K562 treated with DMSO at 1 percent for 48 hours (cell line): Measurements from ENCODE around the gene LRP5. TPM values are rescaled to one million over a fixed set of nuclear protein-coding genes. Genes with fewer than 3 reads are reported as not detected.

Source experiments
- total RNA-seq: library from RNA; unstranded; fragments of 300-600 nt; gene quantifications from 2 replicates; pipeline ENCODE4 v1.2.3, GENCODE V29; 2022; ENCODE audit warnings: low replicate concordance; ENCODE audit errors: extremely low read depth

Gene LRP5
- total RNA-seq = 69.5 TPM in 1 of 2 replicates, not detected in the other

DNA sequence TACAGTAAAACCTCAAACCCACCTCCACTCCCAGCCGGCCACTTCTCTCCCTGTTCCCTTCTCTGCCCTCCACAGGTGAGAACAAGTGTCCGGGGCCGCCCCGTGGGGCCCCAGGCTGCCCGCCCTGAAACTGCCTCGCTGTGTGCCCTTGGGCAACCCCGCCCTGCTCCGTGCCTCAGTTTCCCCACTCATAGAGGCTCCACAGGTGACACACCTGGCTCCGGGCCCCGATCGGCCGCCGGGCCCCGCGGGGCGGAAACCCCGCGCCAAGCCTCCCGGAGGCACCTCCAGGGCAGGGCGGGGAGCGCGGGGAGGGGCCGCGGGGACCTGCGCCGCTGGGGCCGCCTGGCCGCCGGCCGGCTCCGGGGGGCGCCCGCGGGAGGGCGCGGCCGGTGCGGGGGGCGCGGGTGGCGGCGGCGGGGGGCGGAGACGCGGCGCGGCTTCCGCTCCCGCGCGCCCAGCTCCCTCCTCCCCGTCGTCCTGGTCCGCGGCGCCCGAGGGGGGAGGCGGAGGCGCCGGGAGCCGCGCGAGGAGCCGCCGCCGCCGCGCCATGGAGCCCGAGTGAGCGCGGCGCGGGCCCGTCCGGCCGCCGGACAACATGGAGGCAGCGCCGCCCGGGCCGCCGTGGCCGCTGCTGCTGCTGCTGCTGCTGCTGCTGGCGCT, at the start of gene LRP5:
Gene LRP5, plus strand, starts transcription at position 475 of the 663 bp plus-strand sequence. Its CDS starts 124 bp downstream, at position 599.

DNA sequence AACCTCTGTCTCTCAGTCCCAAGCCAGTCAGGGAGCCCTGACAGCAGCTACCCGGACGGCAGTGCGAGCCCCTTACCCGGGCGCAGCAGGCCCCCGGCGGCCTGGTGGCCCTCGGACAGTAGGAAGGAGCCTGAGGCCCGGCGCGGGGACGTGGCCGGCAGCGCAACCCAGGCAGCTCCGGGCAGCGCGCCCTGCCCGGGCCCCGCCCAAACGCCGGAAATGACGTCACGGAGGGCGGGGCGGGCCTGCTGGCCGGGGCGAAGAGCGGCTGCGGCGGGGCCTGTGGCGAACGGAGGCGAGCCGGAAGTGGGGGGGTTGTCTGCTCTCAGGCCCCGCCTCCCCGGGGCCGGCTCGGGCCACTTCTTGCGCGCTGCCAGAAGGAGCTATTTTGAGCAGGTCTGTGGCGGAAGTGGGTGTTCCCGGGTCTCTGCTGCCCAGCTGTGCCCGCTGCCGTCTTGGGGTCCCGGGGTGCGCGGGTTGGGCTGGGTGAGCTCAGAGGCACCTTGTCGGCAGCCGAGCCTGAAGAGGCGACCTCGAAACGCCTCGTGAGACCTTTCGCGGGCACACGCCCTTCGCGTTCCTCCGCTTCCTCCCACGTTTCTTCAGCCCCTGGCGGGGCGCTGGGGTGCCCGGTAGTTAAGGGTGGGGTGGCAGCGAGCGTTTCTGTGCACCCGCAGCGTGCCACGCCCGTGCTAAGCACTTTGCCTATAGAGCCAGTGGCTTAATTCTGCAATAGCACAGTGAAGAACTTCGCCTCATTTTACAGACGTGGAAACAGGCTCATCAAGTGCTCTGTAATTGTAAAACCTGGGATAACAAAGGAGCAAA, 40.4 kb upstream of the LRP5 start, which contains the start of gene C11orf24:
Gene C11orf24, minus strand, starts transcription at position 193 of the 828 bp plus-strand sequence. CDS start 8,206 bp downstream, outside the sequence.

DNA sequence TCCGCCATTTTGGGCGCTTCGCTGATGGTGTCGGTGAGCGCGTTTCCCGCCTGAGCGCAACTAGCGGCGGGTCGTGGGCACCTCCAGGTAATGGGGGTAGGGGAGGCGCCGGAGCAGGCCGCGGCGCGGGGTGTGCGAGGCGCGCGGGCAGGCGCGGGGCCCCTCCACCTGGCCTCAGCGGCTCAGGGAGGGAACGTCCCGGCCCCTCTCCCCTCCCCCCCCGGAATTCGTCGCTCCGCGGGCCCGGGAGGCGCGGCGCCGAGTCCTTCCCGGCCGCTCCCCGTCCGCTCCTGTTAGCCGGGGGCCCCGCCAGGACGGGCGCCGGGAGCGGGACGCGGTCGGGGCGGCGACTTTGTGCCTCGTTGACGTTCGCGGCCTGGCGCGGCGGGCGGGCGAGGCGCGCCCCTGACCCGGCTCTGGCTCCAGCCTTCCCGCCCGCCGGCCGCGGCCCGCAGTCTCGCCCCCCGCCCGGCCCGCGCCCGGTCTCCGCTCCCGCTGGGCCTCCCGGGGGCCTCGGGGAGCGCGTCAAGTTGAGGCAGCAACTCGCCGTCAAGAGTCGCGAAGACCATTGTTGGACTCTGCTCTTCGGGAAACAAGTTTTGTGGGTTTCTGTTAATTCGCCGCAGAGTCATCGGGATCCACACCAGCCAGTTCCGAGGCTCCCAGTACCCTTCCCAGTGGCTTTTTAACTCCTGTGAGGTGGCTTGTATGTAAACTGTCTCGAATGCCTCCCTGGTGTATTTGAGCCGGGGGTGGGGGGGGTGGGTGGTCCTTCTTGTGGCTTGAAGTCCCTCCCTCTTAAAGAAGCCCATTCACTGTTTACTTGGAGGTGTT, 148.6 kb downstream of the LRP5 start, which contains the start of gene PPP6R3:
Gene PPP6R3, plus strand, starts transcription at position 12 of the 834 bp plus-strand sequence. CDS start 76,913 bp downstream, outside the sequence.

Other genes with a start within 250 kb of the LRP5 start
- gene CHKA, start 191.2 kb upstream of the LRP5 start, total RNA-seq = not detected in 2 replicates
- gene KMT5B, start 99.3 kb upstream of the LRP5 start, total RNA-seq = not detected in 2 replicates
- gene C11orf24, start 40.6 kb upstream of the LRP5 start, total RNA-seq = not detected in 2 replicates
- gene PPP6R3, start 148.2 kb downstream of the LRP5 start, total RNA-seq = not detected in 2 replicates